Left cardiac atrium (tissue), 4 donors: ENCODE data around the gene EHBP1. TPM values are rescaled to one million over a fixed set of nuclear protein-coding genes. Genes with fewer than 3 reads are reported as not detected.

ENCODE experiments used
- ATAC-seq, 2 donors: fragments of 200-7000 bp; cut with Tn5 transposase; one replicate each; pipeline ENCODE4 v1.9.1; 2020; ENCODE audit warnings: mild to moderate bottlenecking in 2 of 2, moderate library complexity in 2 of 2
- DNase-seq: peaks from one replicate; pipeline ENCODE4 v3.0.0-alpha.2; 2020
- intact Hi-C, 2 donors: fragments of 100-400 bp; cut with DNase I; formaldehyde crosslinking; loops; one replicate each; pipeline versions ENCODE4 v1.14.1 to v1.15.1; 2022 to 2023
- total RNA-seq, 2 donors: library from RNA; stranded (reverse); fragmentation: NEBNext Ultra II Directional; extraction: Animal tissue kit (Norgen Biotek cat#: 25700); gene quantifications; one replicate each; pipeline ENCODE4 v1.2.1, GENCODE V29; 2021
- donor health status: DM: no; HTN: yes; CAD: no.
- donor health status: DM: no; HTN: yes; CAD: no; lungs with severe emphysema.
- donor health status: DM: yes; HTN: yes; CAD: no.
- donor health status: Dilated cardiomyopathy.

EHBP1 gene
- total RNA-seq, 2 donors from 2014 or later = 34.0 to 41.9 TPM

DNA sequence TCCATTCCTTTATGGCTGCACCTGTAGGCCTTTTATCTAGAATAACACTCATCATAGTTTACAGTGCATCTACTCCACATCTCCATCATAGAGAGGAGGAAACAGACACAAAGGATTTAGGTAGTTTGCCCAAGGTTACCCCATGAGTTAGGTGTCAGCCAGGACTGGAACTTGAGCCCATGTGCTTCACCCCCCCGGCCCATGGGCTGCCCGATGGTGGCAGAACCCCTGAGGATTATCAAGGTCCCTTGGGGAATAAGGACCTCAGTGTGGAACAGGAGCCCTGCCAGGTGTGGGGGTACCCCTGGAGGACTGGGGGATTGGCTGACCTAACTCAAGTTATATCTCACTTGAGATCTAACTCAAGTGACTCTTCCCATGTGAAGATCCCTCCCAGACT, 198.8 kb downstream of the EHBP1 start:
- ATAC-seq = no peak
- intact Hi-C loops = no loop called here
- DNase-seq = no peak

- intact Hi-C loops = no loop called here
- DNase-seq (no peak), ATAC-seq (no peak)
Measured at GRCh38 chr2:62908145-62908544, 202.6 kb downstream of the EHBP1 start.

GRCh38 chr2:62913311-62913710, 207.8 kb downstream of the EHBP1 start:
- no peak for DNase-seq
- intact Hi-C loops = no loop called here
- ATAC-seq = no peak

GRCh38 chr2:62919041-62919440, 213.5 kb downstream of the EHBP1 start:
- DNase-seq = no peak
- intact Hi-C loops = no loop called here
- no peak for ATAC-seq

DNA sequence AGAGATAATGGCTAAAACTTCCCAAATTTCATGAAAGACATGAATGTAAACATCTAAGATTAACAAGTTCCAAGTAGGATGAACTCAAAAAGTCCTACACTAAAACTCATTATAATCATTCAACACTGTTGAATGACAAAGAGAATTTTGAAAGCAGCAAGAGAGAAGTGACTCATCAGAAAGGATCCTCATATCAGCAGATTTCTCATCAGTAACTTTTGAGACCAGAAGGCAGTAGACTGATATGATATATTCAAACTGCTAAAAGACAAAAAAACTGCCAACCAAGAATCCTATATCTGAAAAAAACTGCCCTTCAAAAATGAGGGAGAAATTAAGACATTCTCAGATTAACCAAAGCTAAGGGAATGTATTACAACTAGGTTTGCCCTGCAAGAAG, 214.6 kb downstream of the EHBP1 start:
- ATAC-seq = no peak
- intact Hi-C loops = no loop called here
- DNase-seq = no peak

DNA sequence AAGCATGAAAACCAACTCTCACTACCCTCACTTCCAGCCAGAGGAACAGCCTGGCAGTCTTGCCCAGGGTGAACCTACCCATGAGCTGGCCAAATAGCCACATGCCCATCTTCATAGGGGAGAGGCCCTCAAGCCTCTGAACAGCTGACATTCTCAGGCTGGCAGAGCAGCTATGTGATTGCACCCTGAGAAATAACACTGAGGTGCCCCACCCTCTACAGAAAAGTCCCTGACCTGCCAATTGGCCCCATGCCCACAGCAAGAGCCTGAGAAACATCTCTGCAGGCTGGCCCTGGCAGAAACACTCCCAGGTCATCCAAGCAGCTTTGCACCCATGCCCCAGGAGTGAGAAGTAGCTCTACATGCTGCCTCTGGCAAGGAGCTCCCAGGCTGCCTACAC, 217.7 kb downstream of the EHBP1 start:
- intact Hi-C loops = no loop called here
- DNase-seq (no peak), ATAC-seq (no peak)

DNA sequence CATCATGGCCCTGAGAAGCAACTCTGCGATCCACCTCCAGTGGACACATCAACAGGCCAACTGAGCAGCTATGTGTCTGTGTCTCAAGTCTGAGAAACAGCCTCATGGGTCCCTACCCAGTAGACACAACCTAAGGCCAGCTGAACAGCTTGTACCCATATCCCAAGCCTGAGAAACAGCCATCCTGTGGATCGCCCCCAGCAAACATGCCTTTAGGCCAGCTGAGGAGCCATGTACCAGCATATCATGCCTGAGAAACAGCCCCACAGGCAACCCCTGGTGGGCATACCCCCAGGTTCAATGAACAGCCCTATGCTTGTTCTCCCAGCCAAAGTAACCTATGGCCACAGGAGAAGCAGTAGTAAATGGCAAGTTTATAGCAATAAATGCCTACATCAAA, 218.4 kb downstream of the EHBP1 start:
- intact Hi-C loops = no loop called here
- ATAC-seq (no peak), DNase-seq (no peak)

GRCh38 chr2:62928015-62928414, 222.5 kb downstream of the EHBP1 start:
- intact Hi-C loops = no loop called here
- no peak for ATAC-seq
- DNase-seq = no peak

DNA sequence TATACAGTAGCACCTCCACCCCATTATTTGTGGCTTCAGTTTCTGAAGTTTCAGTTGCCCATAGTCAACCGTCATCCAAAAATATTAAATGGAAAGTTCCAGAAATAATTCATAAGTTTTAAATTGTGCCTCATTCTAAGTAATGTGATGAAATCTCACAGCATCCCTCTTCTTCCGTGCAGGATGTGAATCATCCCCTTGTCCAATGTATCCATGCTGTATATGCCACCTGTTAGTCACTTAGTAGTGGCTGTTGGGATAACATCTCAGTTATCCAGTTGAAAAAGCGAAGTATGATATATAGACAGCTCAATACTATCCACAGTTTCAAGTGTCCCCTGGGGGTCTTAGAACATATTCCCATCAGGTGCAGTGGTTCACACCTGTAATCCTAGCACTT, 226.0 kb downstream of the EHBP1 start:
- intact Hi-C loops = no loop called here
- no peak for DNase-seq
- ATAC-seq = no peak

- intact Hi-C loops = no loop called here
- ATAC-seq (no peak), DNase-seq (no peak)
Measured at GRCh38 chr2:62933398-62933917, 227.9 kb downstream of the EHBP1 start.

DNA sequence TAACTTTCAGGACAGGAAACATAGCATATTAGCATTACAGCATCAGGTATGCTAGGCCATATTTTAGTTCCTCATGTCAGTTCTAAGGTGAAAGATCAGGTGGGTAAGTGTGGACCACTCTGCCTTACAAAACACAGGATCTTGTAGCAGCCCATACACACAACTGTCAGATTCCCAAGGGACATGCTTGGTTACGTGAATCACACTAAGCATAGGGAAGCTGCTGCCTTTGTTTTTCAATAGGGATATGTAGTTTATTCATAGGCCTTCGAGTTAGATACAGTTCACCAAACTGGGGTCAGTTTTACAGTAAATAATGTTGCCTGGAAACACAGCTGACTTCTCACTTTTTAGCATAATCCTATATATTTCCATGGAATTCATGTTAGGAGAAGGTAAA, 229.0 kb downstream of the EHBP1 start:
- intact Hi-C loops = no loop called here
- ATAC-seq (no peak), DNase-seq (no peak)

DNA sequence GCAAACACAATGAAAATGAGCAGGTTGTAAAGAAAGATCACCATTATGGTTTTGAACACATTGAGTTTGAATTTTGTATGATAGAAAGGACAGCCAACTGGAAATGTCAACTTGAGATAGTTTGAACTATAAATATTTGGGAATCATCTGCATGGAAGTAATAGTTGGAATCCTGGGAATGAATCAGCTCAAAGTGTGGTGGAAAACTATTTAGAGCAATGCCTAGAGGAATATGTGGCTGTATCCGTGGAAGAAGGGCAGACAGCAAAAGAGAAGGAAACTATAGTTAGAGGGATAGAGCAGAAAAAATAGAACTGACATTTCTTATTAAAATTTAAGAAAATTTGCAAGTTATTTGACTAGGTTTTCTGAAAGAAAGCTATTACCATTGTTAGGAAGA, 232.6 kb downstream of the EHBP1 start:
- no peak for DNase-seq
- intact Hi-C loops = no loop called here
- no peak for ATAC-seq

- no peak for DNase-seq
- intact Hi-C loops = loop anchor here in 1 of 2 donors (5.0 kb wide), 1 partner anchor 218 kb away; no protein-coding TSS in a partner anchor
- ATAC-seq = no peak
Measured at GRCh38 chr2:62939735-62940491, 234.4 kb downstream of the EHBP1 start.

- ATAC-seq (no peak), DNase-seq (no peak)
- intact Hi-C loops = loop anchor here in 1 of 2 donors (5.0 kb wide), 1 partner anchor 218 kb away; no protein-coding TSS in a partner anchor
Measured at GRCh38 chr2:62940697-62941096, 235.2 kb downstream of the EHBP1 start.

DNA sequence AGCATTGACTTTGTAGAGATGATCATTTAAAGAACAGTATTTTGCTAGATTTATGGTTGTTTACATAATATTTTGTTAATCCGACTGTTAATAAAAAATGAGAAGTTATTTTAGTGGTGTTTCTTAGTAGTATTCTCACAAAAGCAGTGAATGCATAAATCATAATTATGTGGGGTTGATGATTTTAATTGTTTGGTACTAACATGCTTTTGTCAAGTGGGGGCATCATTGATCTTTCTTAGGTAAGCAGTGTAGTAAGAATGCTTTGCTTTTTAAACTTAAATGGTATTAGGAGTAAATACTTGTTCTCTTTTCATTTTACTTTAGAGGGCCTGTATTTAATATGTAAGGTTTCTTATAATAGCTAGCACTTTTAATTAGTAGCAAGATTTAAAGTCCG, 235.9 kb downstream of the EHBP1 start:
- intact Hi-C loops = loop anchor here in 1 of 2 donors (5.0 kb wide), 1 partner anchor 219 kb away; no protein-coding TSS in a partner anchor
- ATAC-seq (no peak), DNase-seq (no peak)

- no peak for ATAC-seq
Measured at GRCh38 chr2:62944362-62944761, 238.8 kb downstream of the EHBP1 start.

DNA sequence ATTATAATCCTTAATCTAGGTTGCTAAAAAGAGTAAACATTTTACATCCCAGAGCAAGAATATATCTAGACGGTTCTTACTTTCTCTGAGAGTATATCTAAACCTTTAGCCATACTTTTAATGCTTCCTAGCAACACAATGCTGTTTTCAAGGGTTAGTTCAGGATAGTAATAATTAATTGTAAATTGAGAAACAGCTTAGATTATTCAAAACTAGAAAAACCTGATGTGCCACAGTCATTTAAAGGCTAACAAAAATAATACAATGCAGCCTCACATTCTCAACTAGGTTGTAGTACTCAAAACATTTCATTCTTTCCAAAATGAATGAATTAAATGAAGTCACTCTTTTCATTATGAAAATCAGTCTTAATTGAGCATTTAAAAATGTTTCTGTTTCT, 241.9 kb downstream of the EHBP1 start:
- no peak for ATAC-seq
- DNase-seq = no peak
- intact Hi-C loops = no loop called here

More at GRCh38 chr2:62944362-62944761, 238.8 kb downstream of the EHBP1 start:
- DNase-seq = no peak
- intact Hi-C loops = loop anchor here in 1 of 2 donors (5.0 kb wide), 1 partner anchor 222 kb away; no protein-coding TSS in a partner anchor

GRCh38 chr2:62956651-62957050, 251.1 kb downstream of the EHBP1 start:
- intact Hi-C loops = no loop called here
- ATAC-seq = no peak
- DNase-seq = no peak

DNA sequence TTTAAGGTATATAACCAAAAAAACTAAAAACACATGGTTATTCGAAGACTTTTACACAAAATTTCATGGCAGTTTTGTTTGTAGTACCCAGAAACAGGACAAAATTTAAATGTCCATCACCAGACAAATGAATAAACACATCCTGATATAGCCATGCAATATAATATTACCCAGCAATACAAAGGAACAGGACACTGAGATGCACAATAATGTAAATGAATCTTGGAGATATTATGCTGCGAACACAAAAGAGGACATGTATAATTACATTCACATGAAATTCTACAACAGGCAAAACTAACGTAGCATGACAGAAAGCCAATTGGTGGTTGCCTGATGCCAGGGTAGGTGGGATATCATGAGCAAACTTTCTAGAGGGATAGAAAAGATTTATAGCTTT, 252.7 kb downstream of the EHBP1 start:
- DNase-seq (no peak), ATAC-seq (no peak)
- intact Hi-C loops = no loop called here

- intact Hi-C loops = no loop called here
- DNase-seq = no peak
- ATAC-seq = no peak
Measured at GRCh38 chr2:62964050-62964449, 258.5 kb downstream of the EHBP1 start.

GRCh38 chr2:62964671-62965070, 259.2 kb downstream of the EHBP1 start:
- ATAC-seq = no peak
- intact Hi-C loops = no loop called here
- DNase-seq = no peak
